Medulla oblongata (tissue), 1 donor: ENCODE results near the gene MTURN.

Experiments
- DNase-seq: peaks from one replicate; pipeline ENCODE4 v3.0.0-alpha.2; 2015; ENCODE audit errors: extremely low spot score

Gene MTURN

DNA sequence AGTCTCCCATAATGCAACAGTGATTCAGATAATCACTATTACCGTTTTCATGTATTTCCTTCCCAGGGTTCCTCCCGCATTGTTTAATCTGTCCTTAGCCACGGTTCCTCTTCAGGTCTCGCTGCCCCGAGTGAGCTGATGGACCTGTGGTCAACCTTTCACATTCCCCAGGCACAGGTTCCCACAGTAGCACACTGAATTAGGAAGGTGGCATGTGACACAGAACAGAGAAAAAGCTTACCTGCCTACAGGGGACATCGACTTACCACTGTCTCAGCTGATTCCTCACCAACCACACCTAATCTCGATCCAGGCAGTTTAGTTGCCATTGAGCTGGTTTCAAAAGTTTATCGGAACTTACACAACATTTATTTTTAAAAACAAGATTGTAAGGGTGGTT lies 72.2 kb downstream of the MTURN start:
- no peak for DNase-seq

DNA sequence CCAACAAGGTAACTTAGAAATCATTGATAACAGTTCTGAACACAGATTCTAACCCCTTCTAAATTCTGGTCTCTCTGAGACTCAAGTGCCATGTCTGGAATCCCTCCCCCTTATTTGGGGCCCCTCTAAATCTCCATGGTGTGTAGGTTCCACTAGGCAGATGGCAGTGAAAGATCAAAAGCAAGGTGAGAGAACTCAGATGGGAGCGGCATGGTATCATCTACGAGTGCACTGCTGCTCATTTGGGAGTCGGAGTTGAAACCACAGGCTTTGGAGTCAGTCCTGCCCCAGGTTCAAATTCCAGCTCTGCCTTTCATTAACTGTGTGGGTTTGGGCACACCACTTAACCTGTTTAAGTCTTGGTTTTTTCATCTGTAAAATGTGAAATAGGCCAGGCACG lies 72.6 kb downstream of the MTURN start:
- DNase-seq: no peak

DNA sequence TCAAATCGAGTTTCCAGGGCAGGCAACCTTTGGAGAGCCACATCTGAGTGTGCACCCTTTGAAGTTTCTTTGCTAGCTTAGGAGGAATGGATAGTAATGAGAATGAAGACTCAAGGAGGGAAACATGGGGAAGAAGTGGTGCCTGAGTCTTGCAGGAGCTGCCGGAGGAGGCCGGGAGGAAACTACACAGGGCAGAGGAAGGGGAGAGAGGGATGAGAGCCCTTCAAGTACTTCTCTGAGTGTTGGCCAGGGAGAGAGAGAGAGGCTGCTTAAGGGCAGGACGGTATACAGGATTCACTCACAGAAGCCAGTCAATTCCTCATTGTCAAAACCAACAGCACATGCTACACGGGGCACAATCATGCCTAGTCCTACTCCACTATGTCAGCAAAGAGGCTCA lies 75.2 kb downstream of the MTURN start:
- no peak for DNase-seq
